Upper lobe of right lung (tissue), 1 donor: Measurements from ENCODE around the gene EXOC4. TPM values are rescaled to one million over a fixed set of nuclear protein-coding genes. Genes with fewer than 3 reads are reported as not detected.

Experiments
- ATAC-seq: fragments of 200-7000 bp; cut with Tn5 transposase; one replicate; pipeline ENCODE4 v1.9.1; 2020; ENCODE audit warnings: mild to moderate bottlenecking, moderate library complexity
- DNase-seq: peaks from one replicate; pipeline ENCODE4 v3.0.0-alpha.2; 2020
- H3K27ac ChIP-seq: fragments of 200-600 bp; one replicate; pipeline ENCODE4 v1.8.0; 2022
- H3K27me3 ChIP-seq: fragments of 200-600 bp; one replicate; pipeline ENCODE4 v1.8.0; 2022; ENCODE audit warnings: mild to moderate bottlenecking
- H3K36me3 ChIP-seq: fragments of 200-600 bp; one replicate; pipeline ENCODE4 v1.8.0; 2022
- H3K4me1 ChIP-seq: fragments of 200-600 bp; one replicate; pipeline ENCODE4 v1.8.0; 2022
- H3K4me3 ChIP-seq: fragments of 200-600 bp; one replicate; pipeline ENCODE4 v1.8.0; 2022; ENCODE audit warnings: mild to moderate bottlenecking
- H3K9me3 ChIP-seq: fragments of 200-600 bp; one replicate; pipeline ENCODE4 v1.8.0; 2022
- CTCF ChIP-seq: fragments of 200-600 bp; IDR thresholded peaks from one replicate; pipeline ENCODE4 v1.8.0; 2022; ENCODE audit warnings: antibody characterized with exemption
- intact Hi-C: fragments of 100-400 bp; cut with DNase I; formaldehyde crosslinking; loops from one replicate; pipeline ENCODE4 v1.11.0; 2022
- total RNA-seq: library from RNA; stranded (reverse); fragmentation: NEBNext Ultra II Directional; extraction: Animal tissue kit (Norgen Biotek cat#: 25700); gene quantifications from one replicate; pipeline ENCODE4 v1.2.1, GENCODE V29; 2021
- donor health status: DM: no; HTN: yes; CAD: no; lungs with severe emphysema.

The EXOC4 gene
- total RNA-seq, 1 donor from 2014 or later = 73.5 TPM

DNA sequence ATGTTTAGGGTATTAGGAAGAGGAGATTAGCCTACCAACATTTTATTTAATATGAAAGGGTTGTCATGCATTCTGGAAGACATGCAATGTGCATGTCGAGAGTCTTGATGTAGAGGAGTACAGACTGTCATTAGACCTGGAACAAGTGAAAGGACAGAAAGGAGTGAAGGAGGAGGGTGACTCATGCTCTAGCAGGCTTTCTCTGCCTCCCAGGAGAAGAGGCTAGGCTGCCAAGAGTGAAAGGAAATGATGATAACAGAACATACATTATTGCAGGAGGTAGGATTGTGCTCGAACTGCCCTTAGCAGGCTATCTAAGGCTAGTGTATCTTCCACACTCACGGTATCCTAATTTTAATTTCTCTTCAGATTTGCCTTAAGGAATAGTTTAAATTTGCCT is 228.8 kb downstream of the EXOC4 start:
- H3K27ac ChIP-seq = no peak overlapping the region
- no peaks in the 10 kb centered on the region for H3K4me1 ChIP-seq
- H3K27me3 ChIP-seq = no peaks in the 10 kb centered on the region
- H3K36me3 ChIP-seq = peaks cover 7% of the 10 kb centered on the region
- no peak overlapping the region for H3K4me3 ChIP-seq
- intact Hi-C loops = no loop called here
- no peak for TF ChIP-seq CTCF
- H3K9me3 ChIP-seq = no peaks in the 10 kb centered on the region
- no peak for ATAC-seq
- DNase-seq = no peak

GRCh38 chr7:133482599-133482998 is 229.7 kb downstream of the EXOC4 start:
- Histone ChIP-seq H3K9me3 (no peaks in the 10 kb centered on the region), H3K36me3 (peaks cover 7% of the 10 kb centered on the region), H3K27ac (no peak overlapping the region), H3K4me1 (no peaks in the 10 kb centered on the region), H3K4me3 (no peak overlapping the region), H3K27me3 (no peaks in the 10 kb centered on the region)
- ATAC-seq (no peak), DNase-seq (no peak)
- no peak for TF ChIP-seq CTCF
- intact Hi-C loops = no loop called here

GRCh38 chr7:133484086-133484485 is 231.2 kb downstream of the EXOC4 start:
- Histone ChIP-seq H3K27me3 (no peaks in the 10 kb centered on the region), H3K4me3 (no peak overlapping the region), H3K27ac (no peak overlapping the region), H3K36me3 (peaks cover 7% of the 10 kb centered on the region), H3K4me1 (no peaks in the 10 kb centered on the region), H3K9me3 (no peaks in the 10 kb centered on the region)
- intact Hi-C loops = no loop called here
- DNase-seq = no peak
- no peak for ATAC-seq
- TF ChIP-seq CTCF = no peak

GRCh38 chr7:133489906-133490305 is 237.0 kb downstream of the EXOC4 start:
- no peaks in the 10 kb centered on the region for H3K36me3 ChIP-seq
- intact Hi-C loops = no loop called here
- no peak for TF ChIP-seq CTCF

DNA sequence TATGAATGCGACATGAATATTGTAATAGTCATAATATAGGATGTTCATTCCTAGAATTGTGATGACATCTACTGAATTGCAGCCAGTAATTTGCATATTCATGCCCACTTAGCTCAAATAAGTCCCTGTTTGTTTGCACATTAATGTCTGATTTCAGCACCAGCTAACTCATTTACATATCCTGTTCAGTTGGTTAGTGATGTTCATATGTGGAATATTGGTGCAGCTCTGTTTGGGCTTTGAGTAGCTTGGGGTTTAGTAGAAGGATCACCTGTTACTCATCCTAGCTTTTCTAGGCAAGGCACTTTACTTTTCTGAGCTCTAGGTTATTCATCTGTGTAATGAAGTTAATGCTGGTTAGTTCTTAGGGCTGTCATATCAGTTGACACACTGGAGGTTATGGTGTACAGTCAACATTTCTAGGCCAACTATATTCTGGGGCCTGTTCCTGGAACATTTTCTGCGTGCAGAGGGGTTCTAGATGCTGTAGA is 238.4 kb downstream of the EXOC4 start:
- intact Hi-C loops = no loop called here
- no peak for DNase-seq
- Histone ChIP-seq H3K4me3 (no peak overlapping the region), H3K36me3 (no peaks in the 10 kb centered on the region), H3K9me3 (no peaks in the 10 kb centered on the region), H3K4me1 (no peaks in the 10 kb centered on the region), H3K27ac (no peak overlapping the region), H3K27me3 (no peaks in the 10 kb centered on the region)
- no peak for TF ChIP-seq CTCF
- ATAC-seq = no peak

More at GRCh38 chr7:133489906-133490305, 237.0 kb downstream of the EXOC4 start:
- Histone ChIP-seq H3K4me3 (no peak overlapping the region), H3K4me1 (no peaks in the 10 kb centered on the region), H3K27me3 (no peaks in the 10 kb centered on the region), H3K9me3 (no peaks in the 10 kb centered on the region), H3K27ac (no peak overlapping the region)
- ATAC-seq (peak; percentile 22), DNase-seq (no peak)
